BJ (cell line): ENCODE results near the gene BCAS3. TPM values are rescaled to one million over a fixed set of nuclear protein-coding genes. Genes with fewer than 3 reads are reported as not detected.

Experiments
- CTCF ChIA-PET: fragments of 350-600 bp; formaldehyde crosslinking; extraction: SDS; loops from one replicate; lab custom pipeline; 2021; ENCODE audit warnings: antibody characterized with exemption, inconsistent platforms; lab: Yijun Ruan, JAX
- POLR2A ChIA-PET: fragments of 300-600 bp; sonication (Branson Sonifier 250); formaldehyde crosslinking; extraction: SDS; loops from one replicate; lab custom pipeline; 2021; ENCODE audit warnings: antibody characterized with exemption; lab: Charles Lee
- DNase-seq: peaks from one replicate; pipeline ENCODE4 v3.0.0-alpha.2; 2011; ENCODE audit warnings: low read depth
- H3K27me3 ChIP-seq: 2 replicates; pipeline ENCODE4 v1.6.0; 2011; ENCODE audit warnings: low read length; ENCODE audit not compliant: control insufficient read depth, insufficient read depth
- H3K36me3 ChIP-seq: 2 replicates; pipeline ENCODE4 v1.5.1; 2011; ENCODE audit warnings: low read length; ENCODE audit not compliant: control insufficient read depth, insufficient read depth
- H3K4me3 ChIP-seq: 2 replicates; pipeline ENCODE4 v1.5.1; 2011; ENCODE audit warnings: low read depth, mild to moderate bottlenecking, control low read depth, low read length
- CTCF ChIP-seq: IDR thresholded peaks from 2 replicates; pipeline ENCODE4 v1.5.1; 2011; ENCODE audit warnings: low read depth, mild to moderate bottlenecking, control low read depth, inconsistent platforms, low read length, moderate library complexity; ENCODE audit not compliant: insufficient read depth
- polyA plus RNA-seq: library from polyadenylated mRNA; depleted of rRNA; stranded (reverse); fragments of >200 nt; gene quantifications from 2 replicates; pipeline ENCODE4 v1.2.3, GENCODE V29; 2011

BCAS3 gene
- polyA plus RNA-seq, 1 experiment: 19.5 TPM

- no peak for DNase-seq
- TF ChIP-seq CTCF: no peak
- Histone ChIP-seq H3K27me3 (no peaks in the 10 kb centered on the region), H3K36me3 (no peaks in the 10 kb centered on the region), H3K4me3 (no peak overlapping the region)
- ChIA-PET CTCF (no interaction called here), POLR2A (interaction anchor here (0.5 kb wide), 1 partner anchor 10 kb away, joined by 3 read pairs; no protein-coding TSS in a partner anchor)
These were observed 546.1 kb downstream of the BCAS3 start for GRCh38 chr17:61223725-61224124.

GRCh38 chr17:61225178-61225882 lies 547.7 kb downstream of the BCAS3 start:
- H3K27me3 ChIP-seq: no peaks in the 10 kb centered on the region
- POLR2A ChIA-PET: no interaction called here
- no peak for TF ChIP-seq CTCF
- CTCF ChIA-PET: interaction anchor here (1.0 kb wide), 1 partner anchor 8 kb away, joined by 4 read pairs; no protein-coding TSS in a partner anchor
- no peaks in the 10 kb centered on the region for H3K36me3 ChIP-seq
- no peak overlapping the region for H3K4me3 ChIP-seq
- DNase-seq: no peak

- no peak for TF ChIP-seq CTCF
- ChIA-PET POLR2A (no interaction called here), CTCF (no interaction called here)
- Histone ChIP-seq H3K27me3 (no peaks in the 10 kb centered on the region), H3K36me3 (no peaks in the 10 kb centered on the region), H3K4me3 (no peak overlapping the region)
- DNase-seq: no peak
These were observed 550.2 kb downstream of the BCAS3 start for GRCh38 chr17:61227866-61228265.

GRCh38 chr17:61230461-61230860 lies 552.8 kb downstream of the BCAS3 start:
- ChIA-PET POLR2A (no interaction called here), CTCF (interaction anchor here (1.0 kb wide), 1 partner anchor 230 kb away, joined by 3 read pairs; no protein-coding TSS in a partner anchor)
- H3K27me3 ChIP-seq: no peaks in the 10 kb centered on the region
- no peak for TF ChIP-seq CTCF
- no peak overlapping the region for H3K4me3 ChIP-seq
- DNase-seq: no peak
- no peaks in the 10 kb centered on the region for H3K36me3 ChIP-seq

- H3K27me3 ChIP-seq: no peaks in the 10 kb centered on the region
- CTCF ChIA-PET: interaction anchor here (0.7 kb wide), 1 partner anchor 13 kb away, joined by 3 read pairs; no protein-coding TSS in a partner anchor
- DNase-seq: no peak
- POLR2A ChIA-PET: no interaction called here
- no peaks in the 10 kb centered on the region for H3K36me3 ChIP-seq
- no peak overlapping the region for H3K4me3 ChIP-seq
- TF ChIP-seq CTCF: no peak
These were observed 553.5 kb downstream of the BCAS3 start for GRCh38 chr17:61230972-61231820.
